Transverse colon (tissue), 4 donors: ENCODE results near the gene TTC23L. TPM values are rescaled to one million over a fixed set of nuclear protein-coding genes. Genes with fewer than 3 reads are reported as not detected.
"Not testable (repeated sequence)": the region's sequence is repeated elsewhere in the genome, so short reads cannot be mapped to it uniquely, and the experiment has no call there.

ENCODE experiments used
- DNase-seq: peaks from one replicate; pipeline ENCODE4 v3.0.0-alpha.2; 2019
- H3K27ac ChIP-seq, 4 donors: fragments of 200-600 bp; sonication (generic); 2 replicates each; pipeline ENCODE4 v1.5.1; 2016 to 2018; ENCODE audit warnings: inconsistent platforms in 4 of 4
- H3K27me3 ChIP-seq: fragments of 200-600 bp; sonication (generic); 2 replicates; pipeline ENCODE4 v1.5.1; 2017; ENCODE audit warnings: inconsistent platforms
- H3K36me3 ChIP-seq, 4 donors: fragments of 200-600 bp; sonication (generic); 2 replicates each; pipeline ENCODE4 v1.5.1; 2017 to 2019; ENCODE audit warnings: inconsistent platforms in 4 of 4
- H3K4me1 ChIP-seq, 4 donors: fragments of 200-600 bp; sonication (generic); 2 replicates each; pipeline ENCODE4 v1.5.1; 2017 to 2020; ENCODE audit warnings: inconsistent platforms in 4 of 4
- H3K4me3 ChIP-seq, 4 donors: fragments of 200-600 bp; sonication (generic); 1 replicate in 1 of 4; 2 replicates in 3 of 4; pipeline versions ENCODE4 v1.5.1 to v1.6.1; 2017 to 2019; ENCODE audit warnings: inconsistent platforms in 4 of 4
- H3K9me3 ChIP-seq, 2 donors: fragments of 200-600 bp; sonication (generic); 2 replicates each; pipeline ENCODE4 v1.5.1; 2017 to 2019; ENCODE audit warnings: inconsistent platforms in 2 of 2
- CTCF ChIP-seq, 5 experiments: fragments of 200-600 bp in 3 of 5; fragments of 450-650 bp in 2 of 5; sonication (generic) in 3 of 5; IDR thresholded peaks; 1 replicate in 2 of 5; 2 replicates in 3 of 5; pipeline ENCODE4 v1.5.1; 2016 to 2017; ENCODE audit warnings: antibody characterized with exemption in 5 of 5, inconsistent platforms in 3 of 5, mild to moderate bottlenecking in 2 of 5, moderate library complexity in 1 of 5
- EP300 ChIP-seq: sonication (generic); formaldehyde crosslinking; IDR thresholded peaks from one replicate; pipeline ENCODE4 v1.6.1; 2017; ENCODE audit warnings: antibody characterized with exemption, low read depth
- POLR2A ChIP-seq: fragments of 450-650 bp; IDR thresholded peaks from one replicate; pipeline ENCODE4 v1.6.1; 2016; ENCODE audit warnings: antibody characterized with exemption, mild to moderate bottlenecking, moderate library complexity
- POLR2AphosphoS5 ChIP-seq, 3 donors: sonication (generic); formaldehyde crosslinking; IDR thresholded peaks; one replicate each; pipeline ENCODE4 v1.6.1; 2016; ENCODE audit warnings: antibody characterized with exemption in 3 of 3
- WGBS, 2 donors: methylation state at CpG; one replicate each; pipeline ENCODE4 v1.1.5; 2018; ENCODE audit warnings: low coverage in 1 of 2; 5-methylcytosine and 5-hydroxymethylcytosine counted together
- in situ Hi-C, 4 donors: fragments of 200-750 bp; cut with MboI; loops; one replicate each; pipeline versions ENCODE4 v1.15.0 to v1.15.1; 2017; ENCODE audit warnings: low sequenced_read_pairs in 3 of 4, low pct_ligation_motif_present in 1 of 4, low pct_unique_long_range_greater_than_20kb in 1 of 4
- intact Hi-C: fragments of 100-400 bp; cut with DNase I; formaldehyde crosslinking; loops from one replicate; pipeline ENCODE4 v1.15.1; 2023; ENCODE audit warnings: low total_unique reads
- total RNA-seq, 4 donors: library from RNA; depleted of rRNA; stranded (reverse); fragments of >200 nt; gene quantifications; one replicate each; pipeline ENCODE4 v1.1.0, GENCODE V29; 2016

Gene TTC23L
- total RNA-seq, 4 donors from 2014 or later, result 0.27 to 0.32 TPM; not detected in 2

DNA sequence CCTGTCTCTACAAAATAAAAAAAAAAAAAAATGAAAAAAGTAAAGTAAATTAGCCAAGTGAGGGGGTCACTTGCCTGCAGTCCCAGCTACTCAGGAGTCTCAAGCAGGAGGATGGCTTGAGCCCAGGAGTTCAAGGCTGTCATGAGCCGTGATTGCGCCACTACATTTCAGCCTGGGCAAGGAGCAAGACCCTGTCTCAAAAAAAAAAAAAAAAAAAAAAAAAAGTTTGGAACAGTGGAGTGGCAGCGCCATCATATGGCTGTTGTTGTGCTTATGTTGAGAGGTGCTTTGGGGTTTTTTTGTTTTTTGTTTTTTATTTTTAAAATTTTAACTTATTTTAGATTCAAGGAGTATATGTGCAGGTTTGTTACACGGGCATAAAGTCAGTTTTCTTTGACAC lies 80.1 kb downstream of the TTC23L start:
- H3K27me3 ChIP-seq, result no peaks in the 10 kb centered on the region
- no peak overlapping the region for H3K4me3 ChIP-seq
- 73 to 89% methylated on average over 2 to 4 of the region's 4 CpGs for WGBS, 2 donors
- in situ Hi-C loops, result loop anchor here in 3 of 4 donors (25.0 kb wide), 2 partner anchors 907 to 1482 kb away; partner anchors contain the start of genes AMACR (in 2 of the 3) and TARS1 (in 2 of the 3)
- no peak for DNase-seq
- peaks cover 0 to 28% (median 7%) of the 10 kb centered on the region in 4 donors for H3K36me3 ChIP-seq
- no peak overlapping the region for H3K27ac ChIP-seq
- intact Hi-C loops, result no loop called here
- H3K4me1 ChIP-seq, result peaks cover 15 to 31% (median 19%) of the 10 kb centered on the region in 4 donors
- H3K9me3 ChIP-seq, result no peaks in the 10 kb centered on the region
- TF ChIP-seq EP300 (no peak), POLR2A (no peak), POLR2AphosphoS5 (IDR thresholded peaks at IDR 0.05) (no peak), CTCF (IDR thresholded peaks at IDR 0.05) (no peak)

DNA sequence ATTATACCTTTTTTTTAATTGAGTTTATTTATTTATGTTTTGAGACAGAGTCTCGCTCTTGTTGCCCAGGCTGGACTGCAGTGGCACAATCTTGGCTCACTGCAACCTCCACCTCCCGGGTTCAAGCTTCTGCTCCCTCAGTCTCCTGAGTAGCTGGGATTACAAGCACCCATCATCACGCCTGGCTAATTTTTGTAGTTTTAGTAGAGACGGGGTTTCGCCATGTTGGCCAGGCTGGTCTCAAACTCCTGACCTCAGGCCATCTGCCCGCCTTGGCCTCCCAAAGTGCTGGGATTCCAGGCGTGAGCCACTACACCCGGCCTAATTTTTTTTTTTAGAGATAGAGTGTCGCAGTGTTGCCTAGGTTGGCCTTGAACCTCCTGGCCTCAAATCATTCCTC lies 84.3 kb downstream of the TTC23L start:
- H3K4me1 ChIP-seq, intact Hi-C loops, H3K4me3 ChIP-seq, H3K9me3 ChIP-seq, H3K27me3 ChIP-seq, DNase-seq: not testable (repeated sequence)
- Histone ChIP-seq H3K36me3 (peaks cover 0 to 44% (median 13%) of the 10 kb centered on the region in 4 donors), H3K27ac (peak overlapping the region in 2 of 4 donors; percentile 7 to 29)
- WGBS, 2 donors, result 89 to 94% methylated on average over 4 to 9 of the region's 9 CpGs
- in situ Hi-C loops, result loop anchor here in 3 of 4 donors (25.0 kb wide), 2 partner anchors 911 to 1486 kb away; partner anchors contain the start of genes AMACR (in 2 of the 3) and TARS1 (in 2 of the 3)

GRCh38 chr5:34923694-34924461 lies 84.9 kb downstream of the TTC23L start:
- H3K4me3 ChIP-seq, result no peak overlapping the region
- H3K27me3 ChIP-seq, result no peaks in the 10 kb centered on the region
- peak overlapping the region in 2 of 4 donors; percentile 7 to 29 for H3K27ac ChIP-seq
- in situ Hi-C loops (loop anchor here in 3 of 4 donors (25.0 kb wide), 2 partner anchors 912 to 1487 kb away; partner anchors contain the start of genes AMACR (in 2 of the 3) and TARS1 (in 2 of the 3)), intact Hi-C loops (no loop called here)
- H3K36me3 ChIP-seq, result peaks cover 0 to 44% (median 13%) of the 10 kb centered on the region in 4 donors
- H3K4me1 ChIP-seq, result peaks cover 0 to 12% (median 2%) of the 10 kb centered on the region in 4 donors
- WGBS, 2 donors, result 38 to 45% methylated on average over 3 of the region's 3 CpGs
- H3K9me3 ChIP-seq, result no peaks in the 10 kb centered on the region
- TF ChIP-seq EP300, result no peak
- TF ChIP-seq POLR2AphosphoS5 (IDR thresholded peaks at IDR 0.05), result no peak
- TF ChIP-seq POLR2A, result no peak
- no peak for TF ChIP-seq CTCF (IDR thresholded peaks at IDR 0.05)
- no peak for DNase-seq

DNA sequence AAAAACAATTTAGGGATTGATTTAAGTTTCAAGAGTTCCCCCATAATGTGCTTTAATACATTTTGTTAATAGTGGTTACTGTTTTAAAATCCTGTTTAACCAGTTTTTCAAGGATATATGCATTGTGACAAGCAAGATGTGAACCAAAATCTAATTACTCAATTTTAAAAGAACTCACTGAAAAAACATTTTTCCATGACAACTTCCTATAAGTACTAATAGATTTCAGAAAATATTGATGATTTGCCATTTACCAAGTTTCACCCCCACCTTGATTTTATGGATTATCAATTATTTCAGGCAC lies 85.5 kb downstream of the TTC23L start:
- no peak overlapping the region for H3K4me3 ChIP-seq
- H3K36me3 ChIP-seq, result peaks cover 0 to 44% (median 13%) of the 10 kb centered on the region in 4 donors
- no peak for DNase-seq
- peaks cover 0 to 14% (median 2%) of the 10 kb centered on the region in 4 donors for H3K4me1 ChIP-seq
- H3K9me3 ChIP-seq, result no peaks in the 10 kb centered on the region
- in situ Hi-C loops, result loop anchor here in 3 of 4 donors (25.0 kb wide), 2 partner anchors 912 to 1487 kb away; partner anchors contain the start of genes AMACR (in 2 of the 3) and TARS1 (in 2 of the 3)
- TF ChIP-seq CTCF (IDR thresholded peaks at IDR 0.05) (no peak), POLR2AphosphoS5 (IDR thresholded peaks at IDR 0.05) (no peak), POLR2A (no peak), EP300 (no peak)
- no peak overlapping the region for H3K27ac ChIP-seq
- no peaks in the 10 kb centered on the region for H3K27me3 ChIP-seq
- intact Hi-C loops, result no loop called here
